Breast epithelium (tissue), 3 donors: ENCODE results near the gene YY1.

Source experiments
- CTCF ChIP-seq, 3 donors: fragments of 450-650 bp; IDR thresholded peaks; one replicate each; pipeline ENCODE4 v1.5.1; 2016 to 2017; ENCODE audit warnings: antibody characterized with exemption in 3 of 3, mild to moderate bottlenecking in 3 of 3, moderate library complexity in 3 of 3
- POLR2A ChIP-seq: fragments of 450-650 bp; IDR thresholded peaks from one replicate; pipeline ENCODE4 v1.6.1; 2016; ENCODE audit warnings: antibody characterized with exemption, mild to moderate bottlenecking, moderate library complexity

GRCh38 chr14:100202712-100203111, 36.2 kb upstream of the YY1 start:
- TF ChIP-seq CTCF (IDR thresholded peaks at IDR 0.05): no peak
- TF ChIP-seq POLR2A: no peak
